Measurements from ENCODE around the gene MSI2. TPM values are rescaled to one million over a fixed set of nuclear protein-coding genes. Genes with fewer than 3 reads are reported as not detected.

Gene MSI2
- total and polyA plus RNA-seq, 2 experiments from 2014 or later: 18.9 to 41.8 TPM

DNA sequence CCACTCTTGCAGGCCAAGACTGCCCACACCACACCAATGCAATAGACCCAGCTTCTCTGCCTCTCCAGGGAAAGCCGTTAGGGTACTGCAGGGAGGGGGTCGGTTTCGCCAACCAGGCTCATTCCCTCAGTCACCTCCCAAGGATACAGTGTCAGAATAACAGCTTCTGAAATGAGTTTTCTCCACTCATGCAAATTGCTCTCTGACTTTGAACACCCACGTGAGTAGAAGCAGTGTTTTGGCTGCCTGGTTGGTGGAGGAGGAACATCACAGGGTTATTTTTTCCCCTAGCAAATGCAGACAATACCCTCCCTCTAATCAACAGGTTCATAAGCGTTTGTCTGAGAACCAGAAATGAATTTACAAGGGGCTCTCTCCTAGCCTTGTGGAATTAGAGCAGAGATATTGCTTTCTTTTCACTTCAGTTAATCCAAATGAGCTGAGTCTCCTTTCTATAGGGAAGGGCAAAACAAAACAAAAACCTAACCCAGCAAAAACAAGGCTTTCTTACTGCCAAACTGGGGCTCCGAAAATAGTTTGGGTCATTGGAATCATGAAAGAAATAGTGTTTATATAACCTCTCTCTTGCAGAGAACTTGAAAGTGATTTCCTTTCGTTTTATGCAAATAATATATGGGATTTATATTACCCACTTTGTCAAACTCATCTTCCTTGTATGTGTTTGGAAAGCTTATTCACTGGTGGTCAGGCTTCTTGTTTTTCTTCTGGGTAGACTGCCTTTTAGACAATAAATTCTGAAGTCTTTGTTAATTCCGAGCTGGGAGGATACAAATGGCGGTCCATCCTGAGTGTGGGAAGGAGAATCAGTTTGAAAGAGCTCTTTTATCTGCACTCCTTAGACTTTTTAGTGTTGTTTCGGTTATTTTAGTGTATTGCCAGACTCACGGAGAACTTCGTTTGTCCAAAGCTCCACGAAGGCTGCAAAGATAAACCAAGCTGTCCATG is 229.9 kb downstream of the MSI2 start (continued):
- TF ChIP-seq, protein P1, sequence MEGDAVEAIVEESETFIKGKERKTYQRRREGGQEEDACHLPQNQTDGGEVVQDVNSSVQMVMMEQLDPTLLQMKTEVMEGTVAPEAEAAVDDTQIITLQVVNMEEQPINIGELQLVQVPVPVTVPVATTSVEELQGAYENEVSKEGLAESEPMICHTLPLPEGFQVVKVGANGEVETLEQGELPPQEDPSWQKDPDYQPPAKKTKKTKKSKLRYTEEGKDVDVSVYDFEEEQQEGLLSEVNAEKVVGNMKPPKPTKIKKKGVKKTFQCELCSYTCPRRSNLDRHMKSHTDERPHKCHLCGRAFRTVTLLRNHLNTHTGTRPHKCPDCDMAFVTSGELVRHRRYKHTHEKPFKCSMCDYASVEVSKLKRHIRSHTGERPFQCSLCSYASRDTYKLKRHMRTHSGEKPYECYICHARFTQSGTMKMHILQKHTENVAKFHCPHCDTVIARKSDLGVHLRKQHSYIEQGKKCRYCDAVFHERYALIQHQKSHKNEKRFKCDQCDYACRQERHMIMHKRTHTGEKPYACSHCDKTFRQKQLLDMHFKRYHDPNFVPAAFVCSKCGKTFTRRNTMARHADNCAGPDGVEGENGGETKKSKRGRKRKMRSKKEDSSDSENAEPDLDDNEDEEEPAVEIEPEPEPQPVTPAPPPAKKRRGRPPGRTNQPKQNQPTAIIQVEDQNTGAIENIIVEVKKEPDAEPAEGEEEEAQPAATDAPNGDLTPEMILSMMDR (conservative IDR thresholded peaks at IDR 0.05; ENCODE audit: low read depth in 2 of 2): no peak
- TF ChIP-seq POLR2AphosphoS5 (IDR thresholded peaks at IDR 0.05; ENCODE audit: low read depth) (no peak), CREB1 (CRISPR knock-in tag; IDR thresholded peaks at IDR 0.05; ENCODE audit: low read depth) (no peak), JUNB (IDR thresholded peaks at IDR 0.05; ENCODE audit: unreplicated experiment) (no peak), EZH2phosphoT487 (IDR thresholded peaks at IDR 0.05; ENCODE audit: unreplicated experiment) (no peak), ZNF331 (CRISPR knock-in tag; IDR thresholded peaks at IDR 0.05; ENCODE audit: low read depth) (no peak), NANOG (IDR thresholded peaks at IDR 0.05; ENCODE audit: borderline replicate concordance) (no peak), ZNF114 (CRISPR knock-in tag; IDR thresholded peaks at IDR 0.05) (no peak)

DNA sequence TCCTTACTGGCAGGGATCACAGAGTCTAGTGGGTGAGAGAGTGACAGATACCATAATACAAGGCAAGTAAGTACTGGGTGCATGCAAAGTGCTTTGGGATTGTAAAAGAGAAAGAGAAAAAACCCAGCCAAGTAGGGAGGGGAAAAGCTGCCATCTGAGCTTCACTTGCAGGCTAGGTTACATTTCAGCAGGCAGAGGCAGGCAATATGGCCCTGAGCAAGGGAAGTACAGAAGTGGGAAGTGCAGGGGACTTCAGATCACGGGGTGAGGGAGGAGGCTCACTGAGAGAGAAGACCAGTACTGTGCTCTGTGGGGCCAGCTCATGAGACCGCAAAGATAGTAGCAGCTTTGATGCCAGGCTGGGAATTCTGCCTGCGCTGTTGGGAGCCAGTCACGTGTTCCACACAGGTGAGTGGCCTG is 230.6 kb downstream of the MSI2 start:
- Mint-ChIP-seq H3K27ac (no peak overlapping the region), H3K36me3 (ENCODE audit: low read depth) (no peaks in the 10 kb centered on the region), H3K27me3 (ENCODE audit: insufficient read depth, low read depth, poor library complexity) (peaks cover 4% of the 10 kb centered on the region), H3K4me3 (no peak overlapping the region), H3K9me3 (no peaks in the 10 kb centered on the region; the same call in 2 of the 3 replicates), H3K4me1 (peaks cover 41% of the 10 kb centered on the region)
- no peak overlapping the region for H3K4me2 ChIP-seq
- no peak overlapping the region for H3K27ac ChIP-seq (ENCODE audit: low read depth)
- H2AFZ ChIP-seq: no peak overlapping the region
- no peaks in the 10 kb centered on the region for H3K27me3 ChIP-seq (ENCODE audit: insufficient read depth)
- ATAC-seq (no peak), DNase-seq (ENCODE audit: low spot score) (no peak)
- 0 out of 2 replicates have a peak, but pooled peaks cover 3% of the 10 kb centered on the region for H4K20me1 ChIP-seq (replicated peaks; ENCODE audit: insufficient read depth)
- no peak overlapping the region for H3K4me3 ChIP-seq
- H3F3A ChIP-seq (replicated peaks; ENCODE audit: low read depth): no peaks in the 10 kb centered on the region
- H3K4me1 ChIP-seq (ENCODE audit: insufficient read depth): peaks cover 7% of the 10 kb centered on the region; the same call in 1 of the 2 replicates
- H3K79me2 ChIP-seq (replicated peaks; ENCODE audit: insufficient read depth): no peaks in the 10 kb centered on the region; the same call in none of the 2 replicates
- no peaks in the 10 kb centered on the region for H3K36me3 ChIP-seq (ENCODE audit: insufficient read depth)
- no peaks in the 10 kb centered on the region for H3K9me2 ChIP-seq (ENCODE audit: insufficient read depth)
- TF ChIP-seq POLR2AphosphoS5 (IDR thresholded peaks at IDR 0.05; ENCODE audit: low read depth): no peak
- TF ChIP-seq, protein P2, sequence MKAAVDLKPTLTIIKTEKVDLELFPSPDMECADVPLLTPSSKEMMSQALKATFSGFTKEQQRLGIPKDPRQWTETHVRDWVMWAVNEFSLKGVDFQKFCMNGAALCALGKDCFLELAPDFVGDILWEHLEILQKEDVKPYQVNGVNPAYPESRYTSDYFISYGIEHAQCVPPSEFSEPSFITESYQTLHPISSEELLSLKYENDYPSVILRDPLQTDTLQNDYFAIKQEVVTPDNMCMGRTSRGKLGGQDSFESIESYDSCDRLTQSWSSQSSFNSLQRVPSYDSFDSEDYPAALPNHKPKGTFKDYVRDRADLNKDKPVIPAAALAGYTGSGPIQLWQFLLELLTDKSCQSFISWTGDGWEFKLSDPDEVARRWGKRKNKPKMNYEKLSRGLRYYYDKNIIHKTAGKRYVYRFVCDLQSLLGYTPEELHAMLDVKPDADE (IDR thresholded peaks at IDR 0.05): no peak
- TF ChIP-seq ZNF114 (CRISPR knock-in tag; IDR thresholded peaks at IDR 0.05): no peak
- TF ChIP-seq, protein P1 (conservative IDR thresholded peaks at IDR 0.05; ENCODE audit: low read depth in 2 of 2): no peak
- TF ChIP-seq NANOG (IDR thresholded peaks at IDR 0.05; ENCODE audit: borderline replicate concordance): no peak
- TF ChIP-seq, protein P3, sequence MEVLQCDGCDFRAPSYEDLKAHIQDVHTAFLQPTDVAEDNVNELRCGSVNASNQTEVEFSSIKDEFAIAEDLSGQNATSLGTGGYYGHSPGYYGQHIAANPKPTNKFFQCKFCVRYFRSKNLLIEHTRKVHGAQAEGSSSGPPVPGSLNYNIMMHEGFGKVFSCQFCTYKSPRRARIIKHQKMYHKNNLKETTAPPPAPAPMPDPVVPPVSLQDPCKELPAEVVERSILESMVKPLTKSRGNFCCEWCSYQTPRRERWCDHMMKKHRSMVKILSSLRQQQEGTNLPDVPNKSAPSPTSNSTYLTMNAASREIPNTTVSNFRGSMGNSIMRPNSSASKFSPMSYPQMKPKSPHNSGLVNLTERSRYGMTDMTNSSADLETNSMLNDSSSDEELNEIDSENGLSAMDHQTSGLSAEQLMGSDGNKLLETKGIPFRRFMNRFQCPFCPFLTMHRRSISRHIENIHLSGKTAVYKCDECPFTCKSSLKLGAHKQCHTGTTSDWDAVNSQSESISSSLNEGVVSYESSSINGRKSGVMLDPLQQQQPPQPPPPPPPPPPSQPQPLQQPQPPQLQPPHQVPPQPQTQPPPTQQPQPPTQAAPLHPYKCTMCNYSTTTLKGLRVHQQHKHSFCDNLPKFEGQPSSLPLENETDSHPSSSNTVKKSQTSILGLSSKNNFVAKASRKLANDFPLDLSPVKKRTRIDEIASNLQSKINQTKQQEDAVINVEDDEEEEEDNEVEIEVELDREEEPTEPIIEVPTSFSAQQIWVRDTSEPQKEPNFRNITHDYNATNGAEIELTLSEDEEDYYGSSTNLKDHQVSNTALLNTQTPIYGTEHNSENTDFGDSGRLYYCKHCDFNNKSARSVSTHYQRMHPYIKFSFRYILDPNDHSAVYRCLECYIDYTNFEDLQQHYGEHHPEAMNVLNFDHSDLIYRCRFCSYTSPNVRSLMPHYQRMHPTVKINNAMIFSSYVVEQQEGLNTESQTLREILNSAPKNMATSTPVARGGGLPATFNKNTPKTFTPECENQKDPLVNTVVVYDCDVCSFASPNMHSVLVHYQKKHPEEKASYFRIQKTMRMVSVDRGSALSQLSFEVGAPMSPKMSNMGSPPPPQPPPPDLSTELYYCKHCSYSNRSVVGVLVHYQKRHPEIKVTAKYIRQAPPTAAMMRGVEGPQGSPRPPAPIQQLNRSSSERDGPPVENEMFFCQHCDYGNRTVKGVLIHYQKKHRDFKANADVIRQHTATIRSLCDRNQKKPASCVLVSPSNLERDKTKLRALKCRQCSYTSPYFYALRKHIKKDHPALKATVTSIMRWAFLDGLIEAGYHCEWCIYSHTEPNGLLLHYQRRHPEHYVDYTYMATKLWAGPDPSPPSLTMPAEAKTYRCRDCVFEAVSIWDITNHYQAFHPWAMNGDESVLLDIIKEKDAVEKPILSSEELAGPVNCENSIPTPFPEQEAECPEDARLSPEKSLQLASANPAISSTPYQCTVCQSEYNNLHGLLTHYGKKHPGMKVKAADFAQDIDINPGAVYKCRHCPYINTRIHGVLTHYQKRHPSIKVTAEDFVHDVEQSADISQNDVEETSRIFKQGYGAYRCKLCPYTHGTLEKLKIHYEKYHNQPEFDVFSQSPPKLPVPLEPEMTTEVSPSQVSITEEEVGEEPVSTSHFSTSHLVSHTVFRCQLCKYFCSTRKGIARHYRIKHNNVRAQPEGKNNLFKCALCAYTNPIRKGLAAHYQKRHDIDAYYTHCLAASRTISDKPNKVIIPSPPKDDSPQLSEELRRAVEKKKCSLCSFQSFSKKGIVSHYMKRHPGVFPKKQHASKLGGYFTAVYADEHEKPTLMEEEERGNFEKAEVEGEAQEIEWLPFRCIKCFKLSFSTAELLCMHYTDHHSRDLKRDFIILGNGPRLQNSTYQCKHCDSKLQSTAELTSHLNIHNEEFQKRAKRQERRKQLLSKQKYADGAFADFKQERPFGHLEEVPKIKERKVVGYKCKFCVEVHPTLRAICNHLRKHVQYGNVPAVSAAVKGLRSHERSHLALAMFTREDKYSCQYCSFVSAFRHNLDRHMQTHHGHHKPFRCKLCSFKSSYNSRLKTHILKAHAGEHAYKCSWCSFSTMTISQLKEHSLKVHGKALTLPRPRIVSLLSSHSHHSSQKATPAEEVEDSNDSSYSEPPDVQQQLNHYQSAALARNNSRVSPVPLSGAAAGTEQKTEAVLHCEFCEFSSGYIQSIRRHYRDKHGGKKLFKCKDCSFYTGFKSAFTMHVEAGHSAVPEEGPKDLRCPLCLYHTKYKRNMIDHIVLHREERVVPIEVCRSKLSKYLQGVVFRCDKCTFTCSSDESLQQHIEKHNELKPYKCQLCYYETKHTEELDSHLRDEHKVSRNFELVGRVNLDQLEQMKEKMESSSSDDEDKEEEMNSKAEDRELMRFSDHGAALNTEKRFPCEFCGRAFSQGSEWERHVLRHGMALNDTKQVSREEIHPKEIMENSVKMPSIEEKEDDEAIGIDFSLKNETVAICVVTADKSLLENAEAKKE (CRISPR knock-in tag; IDR thresholded peaks at IDR 0.05): no peak
- TF ChIP-seq CREB1 (CRISPR knock-in tag; IDR thresholded peaks at IDR 0.05; ENCODE audit: low read depth): no peak
- TF ChIP-seq STAT1 (IDR thresholded peaks at IDR 0.05; ENCODE audit: unreplicated experiment): no peak

Data from GM23338 (cell line).